ENCODE data around the gene GABRR2.

Gene GABRR2

DNA sequence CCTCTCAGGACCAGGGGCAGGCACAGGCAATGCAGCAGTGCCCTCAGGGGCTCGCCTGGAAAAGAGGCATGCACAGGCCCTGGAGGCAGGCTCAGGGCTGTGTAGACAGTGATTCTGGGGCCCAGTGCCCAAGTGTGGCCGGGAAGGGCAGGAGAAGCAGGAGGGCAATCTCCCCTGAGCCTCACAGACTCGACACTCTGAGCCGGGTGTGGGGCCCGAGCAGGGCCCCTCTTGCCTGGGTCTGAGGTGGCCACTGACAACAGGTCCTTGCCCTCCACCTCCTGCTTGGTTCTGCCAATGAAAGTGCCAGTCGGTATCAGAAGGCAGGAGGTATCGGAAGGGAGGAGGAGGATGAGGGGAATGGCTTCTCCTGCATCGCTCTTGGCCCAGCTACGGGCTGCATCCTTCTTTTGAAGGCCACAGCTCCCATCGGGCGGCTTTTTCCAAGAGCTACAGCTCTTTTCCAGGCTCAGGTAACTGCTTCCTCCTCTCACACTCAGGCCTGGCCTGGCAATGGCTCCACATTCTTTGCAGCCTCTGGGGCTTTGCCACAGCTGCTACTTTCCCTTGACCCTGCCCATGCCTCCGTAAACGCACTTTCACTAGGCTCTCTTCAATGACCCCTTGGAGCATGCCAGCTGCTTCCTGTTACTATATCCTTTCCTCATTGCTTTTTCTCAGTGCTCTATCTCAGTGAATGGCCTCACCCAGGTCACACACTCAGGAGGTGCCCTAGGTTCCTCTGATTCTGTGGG is 24.5 kb downstream of the GABRR2 start:
- FAIRE-seq: no peak

- FAIRE-seq: no peak
Observed at GRCh38 chr6:89289710-89290109, 25.4 kb downstream of the GABRR2 start.

- FAIRE-seq: no peak
Observed at GRCh38 chr6:89287351-89288028, 27.6 kb downstream of the GABRR2 start.

GRCh38 chr6:89286516-89286915 is 28.6 kb downstream of the GABRR2 start:
- FAIRE-seq: no peak

DNA sequence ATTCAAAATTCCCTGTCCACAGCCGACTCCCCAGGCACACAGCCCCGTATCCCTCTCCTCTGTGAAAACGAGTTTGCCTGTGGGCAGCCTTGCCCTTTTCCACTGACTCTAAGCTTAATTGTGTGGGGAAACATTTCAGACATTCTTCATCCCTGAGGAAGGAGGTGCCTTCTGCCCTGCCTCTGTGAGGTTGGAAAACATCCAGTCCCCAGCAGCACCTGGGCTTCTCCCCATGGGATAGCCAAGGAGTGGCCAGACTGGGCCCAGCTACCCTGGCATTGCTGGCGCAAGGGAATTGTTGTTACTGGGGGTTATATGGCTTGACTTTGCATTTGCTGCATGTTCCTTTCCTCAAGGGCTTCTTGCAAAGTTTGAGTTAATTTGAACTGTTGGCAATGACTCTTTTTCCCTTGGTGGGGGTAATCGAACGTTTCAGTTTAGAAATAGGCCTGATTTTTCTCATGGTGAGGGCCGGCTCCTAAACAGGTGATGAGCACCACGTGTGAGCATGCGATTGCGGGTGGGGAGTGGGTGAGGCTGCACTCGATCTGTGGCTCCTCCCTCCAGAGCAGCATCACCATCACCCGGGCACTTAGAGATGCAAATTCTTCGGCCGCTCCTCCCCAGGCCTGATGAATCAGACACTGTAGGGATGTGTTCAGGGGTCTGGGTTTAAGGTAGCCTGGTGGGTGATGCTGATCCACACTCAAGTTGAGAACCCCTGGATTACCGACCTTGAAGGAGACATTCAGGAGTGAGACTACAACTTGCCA is 29.9 kb downstream of the GABRR2 start:
- no peak for FAIRE-seq

DNA sequence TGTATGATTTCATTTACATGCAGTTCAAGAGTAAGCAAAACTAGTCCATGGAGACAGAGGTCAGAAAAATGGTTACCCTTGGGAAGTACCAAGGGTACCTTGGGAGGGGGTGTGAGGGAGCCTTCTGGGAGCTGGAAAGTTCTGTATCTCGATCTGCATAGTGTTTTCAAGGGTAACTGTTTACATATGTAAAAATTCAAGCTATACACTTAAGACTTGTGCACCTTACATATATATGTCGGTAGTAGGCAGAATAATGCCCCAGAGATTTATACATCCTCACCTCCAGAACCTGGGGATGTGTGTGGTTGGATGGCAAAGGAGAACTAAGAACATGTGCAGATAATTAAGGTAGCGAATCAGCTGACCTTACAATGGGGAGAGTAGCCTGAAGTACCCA is 31.0 kb downstream of the GABRR2 start:
- FAIRE-seq: no peak

- no peak for FAIRE-seq
Observed at GRCh38 chr6:89282749-89283148, 32.4 kb downstream of the GABRR2 start.

DNA sequence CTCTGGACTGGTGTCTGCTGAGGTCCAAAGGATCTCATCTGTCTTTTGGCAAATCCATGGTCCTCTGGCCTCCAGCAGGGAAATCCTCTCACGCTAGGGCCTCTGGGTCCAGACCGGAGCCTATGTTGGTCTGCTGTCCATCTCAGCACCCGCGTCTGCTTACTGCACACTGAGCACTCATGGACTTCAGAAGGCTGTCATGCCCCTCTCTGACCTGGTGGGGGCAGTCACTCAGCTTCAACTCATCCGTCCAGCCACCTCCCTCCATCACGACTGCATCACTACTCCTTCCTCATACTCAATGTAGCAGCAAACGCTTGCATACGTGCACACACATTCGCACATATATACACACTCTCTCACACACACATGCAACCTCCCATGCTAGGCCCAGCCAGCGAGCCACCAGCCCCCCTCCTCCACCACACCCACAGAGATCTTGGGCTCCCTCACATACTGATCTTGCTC is 33.3 kb downstream of the GABRR2 start:
- FAIRE-seq: no peak

DNA sequence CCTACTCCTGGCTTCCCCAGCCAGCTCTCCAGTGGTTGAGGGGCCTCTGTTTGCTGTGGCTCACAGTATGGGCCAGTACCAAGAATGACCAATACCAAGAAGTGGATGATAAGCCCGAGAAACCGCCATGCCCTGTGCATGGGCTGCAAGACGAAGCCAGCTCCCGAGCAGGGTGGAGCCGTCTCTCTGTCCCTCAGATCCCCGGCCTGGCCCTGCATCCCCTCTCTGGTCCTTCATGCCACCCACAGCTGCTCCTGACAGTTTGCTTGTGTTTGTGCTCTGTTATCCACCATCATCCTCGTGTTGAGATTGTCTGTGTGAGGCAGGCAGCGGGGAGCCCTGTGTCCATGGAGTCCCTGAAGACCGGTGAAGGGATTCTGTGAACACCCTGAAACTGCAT is 36.1 kb downstream of the GABRR2 start:
- FAIRE-seq: no peak

DNA sequence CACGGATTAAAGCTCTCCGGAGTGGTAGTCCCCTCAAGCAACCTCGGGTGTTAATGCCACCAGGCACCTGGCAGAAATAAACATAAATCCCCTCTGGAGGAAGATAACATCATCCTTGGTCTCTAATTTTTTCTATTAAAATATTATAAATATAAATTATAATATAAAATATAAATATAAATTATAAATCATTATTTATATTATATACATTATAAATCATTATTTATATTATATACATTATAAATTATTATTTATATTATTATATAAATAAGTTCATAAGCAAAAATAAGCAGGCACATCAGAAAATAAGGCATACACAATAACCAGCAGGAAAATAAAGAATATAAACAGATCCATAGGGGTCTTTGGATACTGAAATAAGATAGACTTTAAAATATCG is 39.2 kb downstream of the GABRR2 start:
- FAIRE-seq: peak; percentile 80

DNA sequence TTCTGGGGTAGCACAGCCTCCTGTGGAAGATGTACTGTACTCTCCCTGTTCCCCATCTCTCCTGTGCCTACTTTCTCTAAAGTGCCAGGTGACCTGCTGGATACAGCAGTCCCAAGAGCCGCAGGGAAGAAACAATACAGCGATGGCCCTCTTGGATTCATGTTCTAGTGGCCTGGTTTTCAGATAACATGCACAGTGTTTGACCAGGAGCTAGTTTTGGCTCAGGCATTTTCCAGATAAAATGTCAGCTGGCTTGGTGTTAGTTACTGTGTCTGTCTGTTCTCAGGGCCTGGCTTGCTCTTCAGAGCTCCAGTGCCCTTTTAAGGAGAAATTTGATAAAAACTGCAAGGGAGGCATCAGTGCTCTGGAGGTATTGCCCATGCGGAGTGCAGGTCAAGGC is 41.3 kb downstream of the GABRR2 start:
- FAIRE-seq: no peak

DNA sequence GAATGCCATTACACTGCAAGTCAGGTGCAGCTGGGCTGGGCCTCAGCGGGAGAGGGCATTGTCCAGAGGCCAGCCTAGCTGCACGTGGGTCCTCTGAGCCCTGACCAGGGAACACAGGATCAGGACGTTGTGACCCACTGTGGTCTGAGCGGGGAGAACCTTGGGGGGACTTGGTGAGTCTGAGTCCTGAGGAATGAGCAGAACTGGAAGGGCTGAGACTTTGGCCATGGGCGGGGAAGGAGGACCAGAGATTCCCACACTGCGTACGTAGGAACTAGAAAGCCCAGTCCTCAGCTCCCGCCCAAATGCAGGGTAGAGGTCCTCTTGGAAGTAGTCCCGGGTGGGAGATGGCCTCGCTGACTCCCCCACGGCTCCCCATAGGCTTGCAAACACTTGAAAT is 42.5 kb downstream of the GABRR2 start:
- no peak for FAIRE-seq

GRCh38 chr6:89270951-89271721 is 44.0 kb downstream of the GABRR2 start:
- no peak for FAIRE-seq

GRCh38 chr6:89269981-89270380 is 45.1 kb downstream of the GABRR2 start:
- FAIRE-seq: no peak

DNA sequence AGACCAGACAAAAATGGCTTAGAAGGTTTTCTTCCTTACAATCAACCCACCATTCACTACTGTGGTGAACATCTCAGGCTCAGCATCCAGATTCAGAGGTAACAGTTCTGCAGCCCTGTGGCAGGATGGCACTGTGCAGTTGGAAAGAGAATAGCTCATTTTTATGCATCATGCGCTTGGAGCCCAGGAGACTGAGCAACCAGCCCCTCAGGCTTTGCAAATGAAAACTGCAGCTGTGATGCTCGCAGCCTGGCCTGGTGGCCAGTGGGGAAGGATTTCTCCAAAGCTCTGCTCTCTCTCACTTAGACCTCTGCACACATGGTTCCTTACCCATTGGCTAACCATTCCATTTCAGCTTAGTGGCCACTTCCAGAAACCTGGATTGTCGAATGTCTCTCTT is 45.8 kb downstream of the GABRR2 start:
- no peak for FAIRE-seq

- FAIRE-seq: no peak
Observed at GRCh38 chr6:89268776-89269175, 46.3 kb downstream of the GABRR2 start.

DNA sequence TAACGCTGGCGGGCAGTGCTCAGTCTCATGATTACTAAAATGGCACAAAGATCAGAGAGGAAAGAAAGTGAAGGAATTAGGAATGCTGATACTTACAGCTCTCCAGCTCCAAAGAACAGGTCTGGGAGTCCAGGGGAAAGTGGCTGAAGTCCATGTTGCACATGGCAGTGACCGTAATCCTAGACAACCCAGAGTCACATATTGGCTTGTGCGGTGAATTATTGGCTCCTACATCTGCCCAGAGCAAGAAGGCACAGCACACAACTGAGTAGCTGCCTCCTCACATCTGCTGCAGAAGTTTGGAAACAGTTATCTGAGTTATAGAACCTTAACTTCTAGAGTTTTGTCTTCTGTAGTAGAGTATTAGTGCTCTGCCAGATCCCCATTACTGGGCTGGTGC is 47.2 kb downstream of the GABRR2 start:
- FAIRE-seq: no peak

DNA sequence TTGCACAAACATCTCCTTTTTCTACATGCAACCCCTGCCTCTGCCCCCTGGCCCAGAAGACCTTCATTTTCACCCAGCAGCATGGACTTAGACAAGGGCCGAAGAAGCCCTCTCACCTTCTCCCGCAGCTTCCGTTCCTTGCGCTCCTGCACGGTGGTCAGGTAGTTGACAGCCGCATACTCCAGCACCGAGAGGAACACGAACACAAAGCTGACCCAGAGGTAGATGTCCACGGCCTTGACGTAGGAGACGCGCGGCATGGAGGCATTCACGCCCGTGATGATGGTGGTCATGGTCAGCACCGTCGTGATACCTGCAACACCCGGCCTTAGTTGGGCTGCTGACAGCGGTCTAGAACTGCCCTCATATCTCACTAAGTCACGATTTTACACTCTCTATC is 50.8 kb downstream of the GABRR2 start:
- FAIRE-seq: no peak

- FAIRE-seq: no peak
Observed at GRCh38 chr6:89260832-89261231, 54.3 kb downstream of the GABRR2 start.

GRCh38 chr6:89260310-89260709 is 54.8 kb downstream of the GABRR2 start:
- FAIRE-seq: no peak

- no peak for FAIRE-seq
Observed at GRCh38 chr6:89258912-89259311, 56.2 kb downstream of the GABRR2 start.

DNA sequence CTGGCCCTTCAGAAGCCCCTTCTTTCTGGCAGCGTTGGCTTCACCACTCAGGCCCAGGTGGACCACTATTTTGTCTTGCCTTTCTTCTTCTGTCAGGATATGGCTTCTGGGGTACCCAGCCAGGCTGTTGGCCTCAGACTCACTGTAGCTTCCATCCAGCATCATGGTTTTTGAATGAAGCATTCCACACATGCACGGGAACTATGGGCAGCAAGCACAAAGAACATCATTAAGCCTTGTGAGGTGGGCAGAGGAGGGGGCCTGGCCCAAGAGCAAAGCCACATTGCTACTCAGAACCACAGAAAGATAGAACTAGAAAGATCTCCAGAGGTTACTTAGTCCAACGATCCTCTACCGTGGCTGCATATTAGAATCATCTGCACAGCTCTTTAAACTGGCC is 57.3 kb downstream of the GABRR2 start:
- FAIRE-seq: no peak

GRCh38 chr6:89257346-89257745 is 57.8 kb downstream of the GABRR2 start:
- no peak for FAIRE-seq

All from TTC549 (cell line).